Stimulated activated CD4-positive, alpha-beta T cell treated with anti-CD3 and anti-CD28 coated beads, Interleukin-2, amount 100 ng/mL, for 24 hours (primary cell): ENCODE measurements around the gene FKTN.

Source experiments
- DNase-seq, 2 donors: peaks; one replicate each; pipeline ENCODE4 v3.0.0-alpha.2; 2020

Gene FKTN

GRCh38 chr9:105636331-105636730 is 78.4 kb downstream of the FKTN start:
- no peak for DNase-seq

- no peak for DNase-seq
Measured at GRCh38 chr9:105637787-105638395, 80.0 kb downstream of the FKTN start.

GRCh38 chr9:105639936-105640335 is 82.0 kb downstream of the FKTN start:
- no peak for DNase-seq

- no peak for DNase-seq
Measured at GRCh38 chr9:105643795-105644194, 85.9 kb downstream of the FKTN start.

GRCh38 chr9:105646879-105647594 is 89.1 kb downstream of the FKTN start:
- no peak for DNase-seq

GRCh38 chr9:105647595-105648349 is 89.8 kb downstream of the FKTN start:
- DNase-seq: no peak

GRCh38 chr9:105651806-105652205 is 93.9 kb downstream of the FKTN start:
- no peak for DNase-seq

GRCh38 chr9:105656131-105656921 is 98.4 kb downstream of the FKTN start:
- peak in 1 of 2 donors; percentile 28 for DNase-seq

- DNase-seq: no peak
Measured at GRCh38 chr9:105658351-105658750, 100.4 kb downstream of the FKTN start.

- DNase-seq: no peak
Measured at GRCh38 chr9:105661011-105661410, 103.1 kb downstream of the FKTN start.

GRCh38 chr9:105662184-105663104 is 104.5 kb downstream of the FKTN start, which contains the start of gene TAL2:
TAL2 (plus strand) TSS chr9:105662457; CDS start chr9:105662497, 40 bp downstream.
- no peak for DNase-seq

- no peak for DNase-seq
Measured at GRCh38 chr9:105663914-105664313, 106.0 kb downstream of the FKTN start.

- no peak for DNase-seq
Measured at GRCh38 chr9:105667867-105668266, 109.9 kb downstream of the FKTN start.

- DNase-seq: no peak
Measured at GRCh38 chr9:105670315-105670714, 112.4 kb downstream of the FKTN start.

- no peak for DNase-seq
Measured at GRCh38 chr9:105670775-105671174, 112.8 kb downstream of the FKTN start.

GRCh38 chr9:105672711-105673234 is 114.8 kb downstream of the FKTN start:
- DNase-seq: no peak

GRCh38 chr9:105673850-105674387 is 116.0 kb downstream of the FKTN start:
- DNase-seq: no peak

- DNase-seq: no peak
Measured at GRCh38 chr9:105676351-105676923, 118.5 kb downstream of the FKTN start.

GRCh38 chr9:105678163-105678562 is 120.2 kb downstream of the FKTN start:
- no peak for DNase-seq

- no peak for DNase-seq
Measured at GRCh38 chr9:105678781-105679180, 120.8 kb downstream of the FKTN start.
